Iris pigment epithelial cell (primary cell): ENCODE results near the gene MOB1A.

Experiments
- DNase-seq: peaks from one replicate; pipeline ENCODE4 v3.0.0-alpha.2; 2011; ENCODE audit warnings: low read depth

Gene MOB1A

DNA sequence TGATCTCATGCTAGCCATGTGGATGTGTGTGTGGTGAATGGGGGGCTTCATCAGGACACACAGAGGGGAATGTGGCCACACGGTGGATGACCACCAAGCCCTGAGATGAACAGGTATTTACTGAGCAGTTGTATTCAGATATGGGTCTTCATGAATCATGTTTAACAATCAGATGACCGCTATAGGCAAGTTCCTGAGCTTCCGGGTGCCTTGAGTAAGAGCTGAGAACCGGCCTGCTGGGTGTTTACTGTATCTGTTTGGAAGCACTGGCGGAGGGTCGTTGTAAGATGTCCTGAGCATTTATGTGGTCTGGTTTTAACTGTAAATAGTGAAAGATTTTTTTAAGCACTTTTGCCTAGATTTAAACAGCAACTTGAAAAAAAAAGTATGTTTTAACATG lies 74.9 kb downstream of the MOB1A start:
- DNase-seq: no peak
